SK-N-SH treated with all-trans-retinoic acid at 6 μM for 48 hours (cell line): Measurements from ENCODE around the gene DNAAF3.
"Not testable (repeated sequence)": the region's sequence is repeated elsewhere in the genome, so short reads cannot be mapped to it uniquely, and the experiment has no call there.

Experiments
- ATAC-seq: fragments of 200-7000 bp; cut with Tn5 transposase; 3 replicates; pipeline ENCODE4 v1.9.1; 2020; ENCODE audit warnings: mild to moderate bottlenecking, moderate library complexity
- ARNTL ChIP-seq: fragments of 450-650 bp; formaldehyde crosslinking; IDR thresholded peaks from 2 replicates; pipeline ENCODE4 v1.5.0; 2020; ENCODE audit warnings: low read depth, mild to moderate bottlenecking, moderate library complexity, borderline replicate concordance
- BACH2 ChIP-seq: fragments of 250-450 bp; sonication (Bioruptor Pico); IDR thresholded peaks from 2 replicates; pipeline ENCODE4 v1.9.0; 2021; ENCODE audit warnings: mild to moderate bottlenecking, borderline replicate concordance
- CSDC2 ChIP-seq: fragments of 250-450 bp; sonication (Bioruptor Pico); IDR thresholded peaks from 2 replicates; pipeline ENCODE4 v1.5.0; 2020; ENCODE audit warnings: mild to moderate bottlenecking, moderate library complexity
- CSRNP3 ChIP-seq: fragments of 250-450 bp; sonication (Bioruptor Pico); IDR thresholded peaks from 2 replicates; pipeline ENCODE4 v1.5.1; 2021; ENCODE audit warnings: mild to moderate bottlenecking, moderate library complexity
- ESRRG ChIP-seq: fragments of 250-450 bp; sonication (Bioruptor Pico); IDR thresholded peaks from 2 replicates; pipeline ENCODE4 v1.6.1; 2021; ENCODE audit warnings: mild to moderate bottlenecking
- ISL1 ChIP-seq: fragments of 250-450 bp; sonication (Bioruptor Pico); IDR thresholded peaks from 2 replicates; pipeline ENCODE4 v2.1.2; 2022; ENCODE audit warnings: mild to moderate bottlenecking, moderate library complexity
- PATZ1 ChIP-seq: fragments of 250-450 bp; sonication (Bioruptor Pico); IDR thresholded peaks from 2 replicates; pipeline ENCODE4 v1.8.0; 2020; ENCODE audit warnings: mild to moderate bottlenecking, moderate library complexity, borderline replicate concordance
- PPARA ChIP-seq: fragments of 250-450 bp; sonication (Bioruptor Pico); IDR thresholded peaks from 2 replicates; pipeline ENCODE4 v1.5.0; 2020; ENCODE audit warnings: mild to moderate bottlenecking, borderline replicate concordance
- RARB ChIP-seq: fragments of 250-450 bp; sonication (Bioruptor Pico); IDR thresholded peaks from 2 replicates; pipeline ENCODE4 v1.8.0; 2021; ENCODE audit warnings: mild to moderate bottlenecking, moderate library complexity
- SNAI2 ChIP-seq: fragments of 250-450 bp; sonication (Bioruptor Pico); IDR thresholded peaks from 2 replicates; pipeline ENCODE4 v1.5.0; 2020; ENCODE audit warnings: mild to moderate bottlenecking, moderate library complexity
- TCF4 ChIP-seq: fragments of 250-450 bp; sonication (Bioruptor Pico); IDR thresholded peaks from 2 replicates; pipeline ENCODE4 v1.8.0; 2021; ENCODE audit warnings: mild to moderate bottlenecking, moderate library complexity, borderline replicate concordance
- TOX ChIP-seq: fragments of 250-450 bp; sonication (Bioruptor Pico); IDR thresholded peaks from 2 replicates; pipeline ENCODE4 v1.8.0; 2021; ENCODE audit warnings: mild to moderate bottlenecking, moderate library complexity, borderline replicate concordance
- TSHZ2 ChIP-seq: fragments of 250-450 bp; sonication (Bioruptor Pico); IDR thresholded peaks from 2 replicates; pipeline ENCODE4 v1.5.0; 2020; ENCODE audit warnings: mild to moderate bottlenecking, moderate library complexity
- ZC3H10 ChIP-seq: fragments of 250-450 bp; sonication (Bioruptor Pico); IDR thresholded peaks from 2 replicates; pipeline ENCODE4 v1.5.1; 2021; ENCODE audit warnings: mild to moderate bottlenecking, moderate library complexity
- ZFP3 ChIP-seq: fragments of 250-450 bp; sonication (Bioruptor Pico); IDR thresholded peaks from 2 replicates; pipeline ENCODE4 v1.5.0; 2020; ENCODE audit warnings: mild to moderate bottlenecking, moderate library complexity
- ZNF565 ChIP-seq: fragments of 450-650 bp; formaldehyde crosslinking; conservative IDR thresholded peaks from 2 replicates; pipeline ENCODE4 v1.5.0; 2020; ENCODE audit warnings: low read depth, mild to moderate bottlenecking, moderate library complexity
- ZNF70 ChIP-seq: fragments of 450-650 bp; formaldehyde crosslinking; IDR thresholded peaks from 2 replicates; pipeline ENCODE4 v1.5.0; 2020; ENCODE audit warnings: mild to moderate bottlenecking, moderate library complexity
- TF ChIP-seq, protein P1 (sequence below): fragments of 250-450 bp; sonication (Bioruptor Pico); IDR thresholded peaks from 2 replicates; pipeline ENCODE4 v1.8.0; 2021; ENCODE audit warnings: low read depth, mild to moderate bottlenecking, moderate library complexity, borderline replicate concordance

The DNAAF3 gene

GRCh38 chr19:55206664-55207500 is 40.5 kb upstream of the DNAAF3 start:
- TF ChIP-seq TCF4 (peak; percentile 25; the same call in 1 of the 2 replicates), ZNF70 (CRISPR knock-in tag) (no peak)
- ATAC-seq = peak; percentile 96

- ATAC-seq = not testable (repeated sequence)
Measured at GRCh38 chr19:55202199-55202598, 35.8 kb upstream of the DNAAF3 start.

DNA sequence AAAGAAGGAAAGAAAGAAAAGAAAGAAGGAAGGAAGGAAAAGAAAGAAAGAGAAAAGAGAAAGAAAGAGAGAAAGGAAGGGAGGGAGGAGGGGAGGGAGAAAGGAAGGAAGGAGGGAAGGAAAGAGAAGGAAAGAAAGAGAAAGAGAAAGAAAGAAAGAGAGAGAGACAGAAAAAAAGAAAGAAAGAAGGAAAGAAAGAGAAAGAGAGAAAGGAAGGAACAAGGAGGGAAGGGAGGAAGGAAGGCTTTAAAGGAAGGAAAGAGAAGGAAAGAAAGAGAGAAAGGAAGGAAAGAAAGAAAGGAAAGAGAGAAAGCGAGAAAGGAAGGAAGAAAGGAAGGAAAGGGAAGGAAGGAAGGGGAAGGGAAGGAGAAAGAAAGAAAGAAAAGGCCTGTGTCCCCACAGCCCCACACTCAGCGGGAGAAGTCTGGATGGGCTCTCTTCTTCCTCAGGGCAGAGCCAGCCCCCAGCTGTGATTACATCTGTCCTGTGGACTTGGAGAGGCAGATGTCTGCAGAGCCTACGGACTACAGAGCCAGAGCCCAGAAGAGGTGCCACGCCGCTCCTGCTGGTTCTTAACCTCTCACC is 33.3 kb upstream of the DNAAF3 start:
- TF ChIP-seq ISL1 (CRISPR knock-in tag) (no peak), PPARA (no peak), ZNF565 (CRISPR knock-in tag) (no peak), CSDC2 (no peak), TOX (CRISPR knock-in tag) (no peak), SNAI2 (CRISPR knock-in tag) (no peak), ARNTL (CRISPR knock-in tag) (no peak), ESRRG (CRISPR knock-in tag) (no peak), TSHZ2 (CRISPR knock-in tag) (no peak)
- TF ChIP-seq, protein P1, sequence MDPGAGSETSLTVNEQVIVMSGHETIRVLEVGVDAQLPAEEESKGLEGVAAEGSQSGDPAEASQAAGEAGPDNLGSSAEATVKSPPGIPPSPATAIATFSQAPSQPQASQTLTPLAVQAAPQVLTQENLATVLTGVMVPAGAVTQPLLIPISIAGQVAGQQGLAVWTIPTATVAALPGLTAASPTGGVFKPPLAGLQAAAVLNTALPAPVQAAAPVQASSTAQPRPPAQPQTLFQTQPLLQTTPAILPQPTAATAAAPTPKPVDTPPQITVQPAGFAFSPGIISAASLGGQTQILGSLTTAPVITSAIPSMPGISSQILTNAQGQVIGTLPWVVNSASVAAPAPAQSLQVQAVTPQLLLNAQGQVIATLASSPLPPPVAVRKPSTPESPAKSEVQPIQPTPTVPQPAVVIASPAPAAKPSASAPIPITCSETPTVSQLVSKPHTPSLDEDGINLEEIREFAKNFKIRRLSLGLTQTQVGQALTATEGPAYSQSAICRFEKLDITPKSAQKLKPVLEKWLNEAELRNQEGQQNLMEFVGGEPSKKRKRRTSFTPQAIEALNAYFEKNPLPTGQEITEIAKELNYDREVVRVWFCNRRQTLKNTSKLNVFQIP (CRISPR knock-in tag) = no peak
- no peak for ATAC-seq

- TF ChIP-seq CSRNP3 (CRISPR knock-in tag) = no peak
- no peak for TF ChIP-seq ARNTL (CRISPR knock-in tag)
- TF ChIP-seq ESRRG (CRISPR knock-in tag) = no peak
- no peak for TF ChIP-seq TOX (CRISPR knock-in tag)
- TF ChIP-seq ZFP3 = no peak
- TF ChIP-seq RARB (CRISPR knock-in tag) = no peak
- no peak for TF ChIP-seq PATZ1 (CRISPR knock-in tag)
- ATAC-seq = no peak
Measured at GRCh38 chr19:55198651-55199050, 32.2 kb upstream of the DNAAF3 start.

GRCh38 chr19:55197528-55197927 is 31.1 kb upstream of the DNAAF3 start:
- no peak for TF ChIP-seq SNAI2 (CRISPR knock-in tag)
- no peak for TF ChIP-seq ZC3H10
- no peak for TF ChIP-seq RARB (CRISPR knock-in tag)
- no peak for TF ChIP-seq TCF4
- TF ChIP-seq, protein P1 (CRISPR knock-in tag) = no peak
- no peak for TF ChIP-seq PATZ1 (CRISPR knock-in tag)
- TF ChIP-seq BACH2 (CRISPR knock-in tag) = no peak
- no peak for TF ChIP-seq PPARA
- ATAC-seq = peak; percentile 80
